Stimulated activated CD4-positive, alpha-beta T cell treated with anti-CD3 and anti-CD28 coated beads, TNF-alpha, amount 100 ng/mL, for 4 hours (primary cell): ENCODE results near the gene TPH1.
"Not testable (repeated sequence)": the region's sequence is repeated elsewhere in the genome, so short reads cannot be mapped to it uniquely, and the experiment has no call there.

ENCODE experiments used
- DNase-seq, 3 experiments: peaks; one replicate each; pipeline ENCODE4 v3.0.0-alpha.2; 2020; ENCODE audit warnings: low read depth in 3 of 3

Gene TPH1

DNA sequence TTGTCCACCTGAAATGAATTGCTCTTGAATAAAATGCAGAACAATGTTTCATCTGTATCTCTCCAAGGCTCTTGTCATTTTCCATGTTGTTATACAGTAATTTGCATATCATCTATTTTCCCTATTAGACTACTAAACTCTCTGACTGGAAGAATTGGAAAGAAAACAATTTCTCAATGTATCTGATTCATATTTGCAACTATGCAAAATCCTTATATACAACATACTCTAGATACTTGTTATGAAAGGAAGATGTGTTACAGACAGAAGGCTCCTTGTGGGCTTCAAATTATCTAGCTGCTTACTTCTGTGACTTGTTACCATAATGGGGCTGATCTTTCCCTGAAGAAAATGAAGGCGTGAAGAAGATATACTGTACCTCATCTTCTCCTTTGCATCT, 23.6 kb downstream of the TPH1 start:
- DNase-seq = no peak

DNA sequence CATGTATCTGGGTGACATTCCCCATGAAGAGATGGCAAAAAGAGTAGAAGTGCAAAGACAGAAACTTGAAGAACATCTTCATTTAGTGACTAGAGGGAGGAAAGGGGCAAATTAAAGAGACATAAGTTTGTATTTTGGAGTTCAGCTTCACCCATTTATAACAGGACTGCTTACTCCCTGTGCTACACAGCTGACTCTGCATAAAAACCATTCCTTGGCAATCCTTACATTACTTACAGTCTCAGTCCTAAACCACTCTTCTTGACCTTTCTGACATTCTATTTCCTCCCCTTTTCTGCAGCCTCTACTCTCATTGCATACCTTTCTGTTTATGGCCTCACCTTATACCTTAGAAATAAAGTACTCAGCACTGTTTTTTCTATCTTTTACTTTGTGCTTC, 26.4 kb downstream of the TPH1 start:
- no peak for DNase-seq

GRCh38 chr11:18016789-18017188, 29.3 kb downstream of the TPH1 start:
- no peak for DNase-seq

DNA sequence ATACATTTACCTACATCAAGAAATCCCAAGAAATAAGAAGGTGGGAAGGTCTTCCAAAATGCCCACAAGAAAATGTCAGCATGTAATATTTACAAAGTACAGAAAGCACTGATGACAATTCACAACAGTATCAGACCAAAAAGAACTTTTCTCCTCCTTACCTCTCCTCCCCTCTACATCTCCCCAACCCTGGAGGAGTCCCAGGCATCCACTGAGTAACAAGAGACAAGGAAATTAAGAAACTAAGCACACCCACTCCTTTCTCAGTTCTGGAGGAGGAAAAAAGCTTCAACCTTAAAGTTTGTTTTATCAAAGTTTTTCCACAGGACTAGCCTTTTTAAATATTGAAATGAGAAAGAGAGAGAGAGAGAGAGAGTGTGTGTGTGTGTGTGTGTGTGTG, 31.2 kb downstream of the TPH1 start:
- DNase-seq = no peak

DNA sequence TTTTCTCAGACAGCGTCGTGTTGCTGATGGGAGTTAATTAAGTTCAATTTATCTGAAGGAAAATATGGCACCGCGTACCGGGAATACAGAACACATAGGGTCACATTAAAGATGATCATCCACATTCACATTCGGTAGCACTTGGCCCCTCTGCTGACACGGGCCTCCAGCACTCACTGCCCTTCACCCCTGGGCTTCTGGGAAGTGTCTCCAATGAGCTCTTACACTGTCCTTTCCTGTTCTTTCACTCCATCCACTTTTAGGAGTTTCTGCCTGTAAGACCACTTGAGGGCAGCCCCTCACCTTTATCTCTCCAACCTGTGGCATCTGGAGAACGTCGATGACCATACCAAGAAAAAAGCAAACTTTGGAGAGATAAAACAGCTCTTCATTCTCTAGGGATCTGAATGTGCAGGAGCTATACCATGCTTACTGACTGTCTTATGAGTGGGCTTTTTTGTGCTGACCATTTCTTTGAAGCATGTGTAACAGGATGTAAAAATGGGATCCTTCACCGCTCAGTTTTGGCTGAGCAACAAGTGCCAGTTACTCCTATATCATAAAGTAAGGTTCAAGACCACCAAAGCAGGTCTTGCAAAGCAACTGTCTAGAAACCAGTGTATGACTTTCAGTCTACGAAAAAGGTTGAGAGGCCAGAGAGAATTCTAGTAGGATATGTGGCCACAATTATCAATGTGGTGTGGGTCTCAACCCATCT, 32.1 kb downstream of the TPH1 start:
- no peak for DNase-seq

- peak; percentile 79 to 90 (median 82) for DNase-seq
Measured at GRCh38 chr11:18012906-18013781, 32.9 kb downstream of the TPH1 start, which contains the start of gene SERGEF. TSS of gene SERGEF (minus strand) at chr11:18013047. CDS start at chr11:18013010, 37 bp downstream.

DNA sequence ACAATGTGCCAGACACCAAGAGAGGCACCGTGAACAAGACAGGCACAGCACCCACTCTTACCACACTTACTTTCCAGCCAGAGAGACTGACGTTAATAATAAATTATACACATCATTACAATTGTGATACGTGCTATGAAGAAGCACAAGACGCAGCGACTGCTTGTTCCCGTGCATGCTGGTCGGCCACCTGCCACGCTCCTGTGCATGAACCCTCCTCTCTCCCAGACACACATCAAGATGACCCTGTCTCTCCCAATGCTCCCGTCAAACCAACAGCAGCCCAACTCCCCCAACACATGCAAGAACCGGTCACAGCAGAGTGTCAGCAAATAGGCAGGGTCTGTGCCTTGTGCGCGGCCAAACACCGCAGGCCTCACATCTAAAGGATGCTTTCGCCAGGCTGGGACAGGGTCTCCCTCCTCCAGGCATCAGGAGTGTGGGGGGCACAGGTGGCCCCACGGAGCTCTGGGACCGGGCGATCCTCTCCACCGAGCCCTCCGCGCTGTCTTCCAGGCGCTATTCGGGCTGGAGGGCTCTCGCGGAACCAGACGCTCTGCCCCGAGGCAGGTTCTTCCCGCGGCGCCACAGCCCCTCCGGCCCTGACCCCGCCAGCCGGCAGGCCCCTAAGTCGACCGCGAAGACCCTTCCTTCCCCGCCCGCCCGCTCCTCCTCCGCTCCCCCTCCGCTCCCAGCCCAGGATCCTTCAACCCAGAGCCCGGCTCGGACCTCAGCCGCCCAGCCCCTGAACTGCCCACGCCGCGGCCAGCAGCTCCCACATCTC, 33.8 kb downstream of the TPH1 start:
- peak in 1 of 3 experiments; percentile 12 for DNase-seq

DNA sequence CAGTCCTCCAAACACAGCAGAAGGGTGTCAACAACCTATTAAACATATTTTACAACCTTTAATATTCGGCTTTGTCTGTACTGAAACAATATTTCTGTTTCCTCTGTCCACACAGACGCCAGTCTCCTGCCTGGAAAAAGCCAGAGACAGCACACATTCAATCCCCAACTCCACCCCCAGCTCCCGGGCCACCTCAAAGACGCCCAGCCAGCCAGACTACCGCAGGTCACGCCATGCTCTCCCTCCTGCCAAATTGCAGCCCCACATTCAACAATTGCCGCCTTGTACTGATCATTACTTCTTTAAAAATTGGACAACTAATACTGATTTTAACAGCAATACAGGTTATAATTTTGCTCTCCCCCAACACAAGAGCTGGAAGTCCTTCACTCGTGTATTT, 34.4 kb downstream of the TPH1 start:
- no peak for DNase-seq

DNA sequence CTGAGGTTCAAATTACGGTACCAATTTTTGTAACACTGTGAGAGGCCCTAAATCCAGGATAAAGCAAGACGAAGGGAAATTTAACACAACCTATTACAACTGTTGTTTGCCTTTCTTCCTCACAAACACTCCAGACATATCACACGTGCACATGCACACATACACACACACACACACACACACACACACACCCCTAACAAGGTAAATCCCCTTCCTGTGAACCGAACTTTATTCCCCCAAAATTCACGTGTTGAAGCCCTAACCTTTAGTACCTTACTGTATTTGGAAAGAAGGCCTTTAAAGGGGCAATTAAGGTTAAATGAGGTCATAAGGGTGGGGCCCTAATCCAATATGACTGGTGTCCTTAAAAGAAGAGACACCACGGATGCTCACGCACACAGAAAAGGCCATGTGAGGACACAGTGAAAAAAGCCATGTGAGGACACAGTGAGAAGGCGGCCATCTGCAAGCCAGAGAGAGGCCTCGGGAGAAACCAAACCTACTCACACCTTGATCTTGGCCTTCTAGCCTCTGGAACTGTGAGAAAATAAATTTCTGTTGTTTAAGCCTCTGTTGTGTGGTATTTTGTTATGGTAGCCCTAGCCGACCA, 35.0 kb downstream of the TPH1 start:
- DNase-seq = no peak

DNA sequence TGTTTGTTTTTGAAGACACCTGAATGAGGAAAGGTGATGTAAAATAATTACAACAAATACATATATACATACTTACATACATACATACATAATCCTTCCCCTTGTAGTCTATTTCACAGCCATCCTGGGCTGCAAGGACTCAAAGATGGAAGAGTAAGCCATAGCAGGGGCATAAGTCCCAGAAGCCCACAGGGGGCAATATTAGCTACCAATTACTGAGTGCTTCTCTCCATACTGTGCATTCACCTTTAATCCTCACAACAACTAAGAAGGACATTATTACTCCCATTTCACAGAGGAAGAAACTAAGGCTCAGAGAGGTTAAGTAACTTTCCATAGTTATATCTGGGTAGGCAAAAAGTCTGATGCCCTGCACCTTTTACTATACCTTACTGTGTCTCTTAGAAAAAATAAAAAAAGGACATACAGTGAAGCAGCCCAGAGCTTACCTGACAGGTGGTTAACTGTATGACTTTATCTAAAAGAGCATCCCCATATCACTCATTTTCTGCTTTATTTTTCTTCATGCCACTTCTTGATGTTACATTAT, 35.9 kb downstream of the TPH1 start:
- DNase-seq = no peak

- no peak for DNase-seq
Measured at GRCh38 chr11:18005376-18006129, 40.5 kb downstream of the TPH1 start.

GRCh38 chr11:18001191-18001590, 44.9 kb downstream of the TPH1 start:
- no peak for DNase-seq

DNA sequence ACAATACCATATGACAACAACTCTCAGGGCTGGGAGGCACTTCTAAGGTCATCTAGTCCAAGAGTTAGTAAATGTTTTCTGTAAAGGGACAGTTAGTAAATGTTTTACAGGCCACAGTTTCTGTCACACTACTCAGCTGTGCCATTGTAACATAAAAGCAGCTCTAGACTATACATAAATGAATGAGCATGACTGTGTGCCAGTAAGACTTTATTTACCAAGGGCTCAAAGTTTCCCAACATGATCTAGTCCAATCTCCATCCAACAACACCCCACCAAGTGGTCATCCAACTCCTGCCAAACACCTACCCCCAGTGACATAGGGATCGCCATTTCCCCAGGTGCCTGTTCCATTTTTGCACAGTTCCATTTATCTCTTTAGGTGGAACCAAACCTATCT, 45.3 kb downstream of the TPH1 start:
- no peak for DNase-seq

- DNase-seq = not testable (repeated sequence)
Measured at GRCh38 chr11:18000128-18000527, 45.9 kb downstream of the TPH1 start.
